Right atrium auricular region (tissue), 2 donors: ENCODE measurements around the gene ISCU. TPM values are rescaled to one million over a fixed set of nuclear protein-coding genes. Genes with fewer than 3 reads are reported as not detected.

Source experiments
- DNase-seq: peaks from one replicate; pipeline ENCODE4 v3.0.0-alpha.2; 2019; ENCODE audit warnings: low spot score
- H3K27ac ChIP-seq, 2 donors: fragments of 200-600 bp; sonication (generic); 1 replicate in 1 of 2; 2 replicates in 1 of 2; pipeline ENCODE4 v1.5.1; 2016 to 2019
- H3K27me3 ChIP-seq, 2 donors: fragments of 200-600 bp; sonication (generic); one replicate each; pipeline versions ENCODE4 v1.5.1 to v1.6.0; 2017 to 2019
- H3K36me3 ChIP-seq: fragments of 200-600 bp; sonication (generic); one replicate; pipeline ENCODE4 v1.5.1; 2016
- H3K4me1 ChIP-seq, 2 donors: fragments of 200-600 bp; sonication (generic); one replicate each; pipeline versions ENCODE4 v1.5.1 to v1.6.0; 2017 to 2019
- H3K4me3 ChIP-seq, 2 donors: fragments of 200-600 bp; sonication (generic); 1 replicate in 1 of 2; 2 replicates in 1 of 2; pipeline ENCODE4 v1.5.1; 2017 to 2019; ENCODE audit warnings: mild to moderate bottlenecking in 1 of 2, moderate library complexity in 1 of 2
- H3K9me3 ChIP-seq, 2 donors: fragments of 200-600 bp; sonication (generic); one replicate each; pipeline ENCODE4 v1.5.1; 2019
- CTCF ChIP-seq, 2 donors: fragments of 200-600 bp; sonication (generic); IDR thresholded peaks; one replicate each; pipeline ENCODE4 v1.5.1; 2019; ENCODE audit warnings: antibody characterized with exemption in 2 of 2
- total RNA-seq, 2 donors: library from RNA; depleted of rRNA; stranded (reverse); fragments of >200 nt; gene quantifications; one replicate each; pipeline ENCODE4 v1.1.0, GENCODE V29; 2016

ISCU gene
- total RNA-seq, 2 donors from 2014 or later: 421 to 433 TPM

- TF ChIP-seq CTCF (IDR thresholded peaks at IDR 0.05): no peak
- Histone ChIP-seq H3K27ac (no peak overlapping the region), H3K27me3 (no peaks in the 10 kb centered on the region), H3K36me3 (peaks cover 45% of the 10 kb centered on the region), H3K4me1 (peaks cover 0 to 10% of the 10 kb centered on the region in 2 donors), H3K9me3 (no peaks in the 10 kb centered on the region), H3K4me3 (no peak overlapping the region)
- no peak for DNase-seq
Observed at GRCh38 chr12:108517288-108518100, 44.9 kb upstream of the ISCU start.

- Histone ChIP-seq H3K9me3 (no peaks in the 10 kb centered on the region), H3K36me3 (peaks cover 53% of the 10 kb centered on the region), H3K27me3 (no peaks in the 10 kb centered on the region), H3K4me1 (peaks cover 0 to 10% of the 10 kb centered on the region in 2 donors), H3K27ac (no peak overlapping the region), H3K4me3 (no peak overlapping the region)
- no peak for TF ChIP-seq CTCF (IDR thresholded peaks at IDR 0.05)
- no peak for DNase-seq
Observed at GRCh38 chr12:108518101-108518715, 44.2 kb upstream of the ISCU start.

GRCh38 chr12:108518716-108519496, 43.5 kb upstream of the ISCU start:
- Histone ChIP-seq H3K4me1 (peaks cover 0 to 10% of the 10 kb centered on the region in 2 donors), H3K27ac (no peak overlapping the region), H3K4me3 (no peak overlapping the region), H3K36me3 (peaks cover 60% of the 10 kb centered on the region), H3K27me3 (no peaks in the 10 kb centered on the region), H3K9me3 (no peaks in the 10 kb centered on the region)
- DNase-seq: no peak
- TF ChIP-seq CTCF (IDR thresholded peaks at IDR 0.05): no peak

GRCh38 chr12:108519558-108519957, 42.8 kb upstream of the ISCU start:
- DNase-seq: no peak
- peaks cover 66% of the 10 kb centered on the region for H3K36me3 ChIP-seq
- H3K9me3 ChIP-seq: no peaks in the 10 kb centered on the region
- TF ChIP-seq CTCF (IDR thresholded peaks at IDR 0.05): no peak
- H3K4me1 ChIP-seq: peaks cover 0 to 10% of the 10 kb centered on the region in 2 donors
- no peak overlapping the region for H3K4me3 ChIP-seq
- H3K27ac ChIP-seq: no peak overlapping the region
- H3K27me3 ChIP-seq: no peaks in the 10 kb centered on the region

GRCh38 chr12:108523365-108523764, 39.0 kb upstream of the ISCU start:
- DNase-seq: no peak
- Histone ChIP-seq H3K36me3 (peaks cover 98% of the 10 kb centered on the region), H3K4me3 (no peak overlapping the region), H3K9me3 (no peaks in the 10 kb centered on the region), H3K27ac (no peak overlapping the region), H3K27me3 (no peaks in the 10 kb centered on the region), H3K4me1 (no peaks in the 10 kb centered on the region)
- no peak for TF ChIP-seq CTCF (IDR thresholded peaks at IDR 0.05)
